GM19463 (cell line): ENCODE data around the gene SLC38A11.
"Not testable (repeated sequence)": the region's sequence is repeated elsewhere in the genome, so short reads cannot be mapped to it uniquely, and the experiment has no call there.

Source experiments
- ATAC-seq: cut with Tn5 transposase; IDR thresholded peaks from one replicate; pipeline ENCODE4 v1.9.1; 2021; ENCODE audit warnings: mild to moderate bottlenecking, moderate library complexity; ENCODE audit not compliant: unreplicated experiment

The SLC38A11 gene

GRCh38 chr2:164954954-164955701 lies at the start of gene SLC38A11:
TSS of gene SLC38A11 (minus strand) at chr2:164955525. CDS start at chr2:164955247, 278 bp downstream.
- no peak for ATAC-seq

- no peak for ATAC-seq
Measured at GRCh38 chr2:165003443-165004130, 48.3 kb upstream of the SLC38A11 start.

GRCh38 chr2:165002638-165003037 lies 47.3 kb upstream of the SLC38A11 start:
- no peak for ATAC-seq

- ATAC-seq: not testable (repeated sequence)
Measured at GRCh38 chr2:164994664-164995299, 39.5 kb upstream of the SLC38A11 start.

GRCh38 chr2:164993287-164994016 lies 38.1 kb upstream of the SLC38A11 start:
- ATAC-seq: no peak

- ATAC-seq: peak; percentile 64
Measured at GRCh38 chr2:164992818-164993217, 37.5 kb upstream of the SLC38A11 start.

- ATAC-seq: not testable (repeated sequence)
Measured at GRCh38 chr2:164992093-164992454, 36.7 kb upstream of the SLC38A11 start.

- peak; percentile 60 for ATAC-seq
Measured at GRCh38 chr2:164991361-164992092, 36.2 kb upstream of the SLC38A11 start.

GRCh38 chr2:164990953-164991352 lies 35.6 kb upstream of the SLC38A11 start:
- not testable (repeated sequence) for ATAC-seq

- not testable (repeated sequence) for ATAC-seq
Measured at GRCh38 chr2:164988805-164989204, 33.5 kb upstream of the SLC38A11 start.

- not testable (repeated sequence) for ATAC-seq
Measured at GRCh38 chr2:164986027-164986426, 30.7 kb upstream of the SLC38A11 start.

GRCh38 chr2:164984428-164984827 lies 29.1 kb upstream of the SLC38A11 start:
- ATAC-seq: no peak

GRCh38 chr2:164981217-164981990 lies 26.1 kb upstream of the SLC38A11 start:
- ATAC-seq: no peak

GRCh38 chr2:164980688-164981087 lies 25.4 kb upstream of the SLC38A11 start:
- not testable (repeated sequence) for ATAC-seq

- ATAC-seq: no peak
Measured at GRCh38 chr2:164979113-164979512, 23.8 kb upstream of the SLC38A11 start.

GRCh38 chr2:164976875-164977470 lies 21.6 kb upstream of the SLC38A11 start:
- ATAC-seq: not testable (repeated sequence)

- ATAC-seq: no peak
Measured at GRCh38 chr2:164976301-164976700, 21.0 kb upstream of the SLC38A11 start.

- no peak for ATAC-seq
Measured at GRCh38 chr2:164975891-164976290, 20.6 kb upstream of the SLC38A11 start.

GRCh38 chr2:164974221-164974620 lies 18.9 kb upstream of the SLC38A11 start:
- no peak for ATAC-seq
